B cell (primary cell): ENCODE measurements around the gene KCNK17.

ENCODE experiments used
- EZH2 ChIP-seq: IDR thresholded peaks from 2 replicates; pipeline ENCODE4 v1.6.1; 2012; ENCODE audit warnings: borderline replicate concordance, low read depth, mild to moderate bottlenecking, moderate library complexity, low read length; ENCODE audit not compliant: insufficient read depth, poor library complexity, severe bottlenecking
- TF ChIP-seq, protein P1 (sequence below): fragments of 200-600 bp; IDR thresholded peaks from one replicate; pipeline ENCODE4 v1.8.0; 2022; ENCODE audit warnings: antibody characterized with exemption, mild to moderate bottlenecking

DNA sequence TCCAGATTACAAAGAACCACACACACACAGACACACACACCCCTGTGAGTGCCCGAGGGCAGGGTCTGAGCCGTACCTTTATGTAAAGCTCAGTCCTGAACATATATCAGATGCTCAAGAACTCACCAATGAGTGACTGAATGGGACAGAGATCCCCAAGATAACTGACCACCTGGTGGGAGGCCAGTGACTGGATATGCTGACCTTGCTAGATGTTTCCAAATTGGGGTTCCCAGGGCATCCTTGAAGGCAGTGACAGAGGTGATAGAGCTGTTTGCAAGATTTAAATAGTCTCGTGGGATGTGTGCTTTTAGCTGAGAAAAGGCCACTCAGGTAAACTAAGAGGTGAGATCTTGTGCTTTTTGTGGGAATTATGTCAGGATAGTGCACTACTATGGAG is 39.3 kb downstream of the KCNK17 start:
- TF ChIP-seq, protein P1, sequence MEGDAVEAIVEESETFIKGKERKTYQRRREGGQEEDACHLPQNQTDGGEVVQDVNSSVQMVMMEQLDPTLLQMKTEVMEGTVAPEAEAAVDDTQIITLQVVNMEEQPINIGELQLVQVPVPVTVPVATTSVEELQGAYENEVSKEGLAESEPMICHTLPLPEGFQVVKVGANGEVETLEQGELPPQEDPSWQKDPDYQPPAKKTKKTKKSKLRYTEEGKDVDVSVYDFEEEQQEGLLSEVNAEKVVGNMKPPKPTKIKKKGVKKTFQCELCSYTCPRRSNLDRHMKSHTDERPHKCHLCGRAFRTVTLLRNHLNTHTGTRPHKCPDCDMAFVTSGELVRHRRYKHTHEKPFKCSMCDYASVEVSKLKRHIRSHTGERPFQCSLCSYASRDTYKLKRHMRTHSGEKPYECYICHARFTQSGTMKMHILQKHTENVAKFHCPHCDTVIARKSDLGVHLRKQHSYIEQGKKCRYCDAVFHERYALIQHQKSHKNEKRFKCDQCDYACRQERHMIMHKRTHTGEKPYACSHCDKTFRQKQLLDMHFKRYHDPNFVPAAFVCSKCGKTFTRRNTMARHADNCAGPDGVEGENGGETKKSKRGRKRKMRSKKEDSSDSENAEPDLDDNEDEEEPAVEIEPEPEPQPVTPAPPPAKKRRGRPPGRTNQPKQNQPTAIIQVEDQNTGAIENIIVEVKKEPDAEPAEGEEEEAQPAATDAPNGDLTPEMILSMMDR = no peak
- TF ChIP-seq EZH2 = no peak
